Uterus (tissue), 4 donors: Measurements from ENCODE around the gene TCF4. TPM values are rescaled to one million over a fixed set of nuclear protein-coding genes. Genes with fewer than 3 reads are reported as not detected.

Experiments
- DNase-seq, 2 donors: peaks; one replicate each; pipeline ENCODE4 v3.0.0-alpha.2; 2019 to 2020
- H3K27ac ChIP-seq, 2 donors: fragments of 200-600 bp; sonication (generic); 1 replicate in 1 of 2; 2 replicates in 1 of 2; pipeline ENCODE4 v1.5.1; 2016 to 2018
- H3K27me3 ChIP-seq, 2 donors: fragments of 200-600 bp; sonication (generic); one replicate each; pipeline ENCODE4 v1.5.1; 2018 to 2019; ENCODE audit warnings: control low read depth in 1 of 2
- H3K36me3 ChIP-seq, 2 donors: fragments of 200-600 bp; sonication (generic); one replicate each; pipeline ENCODE4 v1.5.1; 2019; ENCODE audit warnings: control low read depth in 1 of 2
- H3K4me1 ChIP-seq, 2 donors: fragments of 200-600 bp; sonication (generic); one replicate each; pipeline ENCODE4 v1.5.1; 2018 to 2019; ENCODE audit warnings: control low read depth in 1 of 2
- H3K4me3 ChIP-seq, 2 donors: fragments of 200-600 bp; sonication (generic); 1 replicate in 1 of 2; 2 replicates in 1 of 2; pipeline ENCODE4 v1.5.1; 2018 to 2019; ENCODE audit warnings: mild to moderate bottlenecking in 1 of 2
- H3K9me3 ChIP-seq, 2 donors: fragments of 200-600 bp; sonication (generic); one replicate each; pipeline ENCODE4 v1.5.1; 2019; ENCODE audit warnings: control low read depth in 1 of 2
- POLR2A ChIP-seq, 2 donors: fragments of 450-650 bp; IDR thresholded peaks; one replicate each; pipeline ENCODE4 v1.6.1; 2016; ENCODE audit warnings: antibody characterized with exemption in 2 of 2, mild to moderate bottlenecking in 1 of 2, moderate library complexity in 1 of 2
- intact Hi-C: fragments of 100-400 bp; cut with DNase I; formaldehyde crosslinking; loops from one replicate; pipeline ENCODE4 v1.15.1; 2023; ENCODE audit warnings: low total_unique reads
- total RNA-seq, 4 donors: library from RNA; depleted of rRNA in 3 of 4; stranded (reverse); fragments of >200 nt in 3 of 4; gene quantifications; one replicate each; pipeline versions ENCODE4 v1.1.0 to v1.2.4, GENCODE V29; 2014 to 2023
- TF ChIP-seq, protein P1 (sequence below), 4 experiments: fragments of 200-600 bp in 2 of 4; fragments of 450-650 bp in 2 of 4; sonication (generic) in 2 of 4; IDR thresholded peaks; one replicate each; pipeline ENCODE4 v1.5.1; 2016 to 2019; ENCODE audit warnings: antibody characterized with exemption in 4 of 4, mild to moderate bottlenecking in 2 of 4, moderate library complexity in 1 of 4
- donor health status: DM: yes; HTN: yes; CAD: no.

The TCF4 gene
- total RNA-seq, 4 donors from 2014 or later = 123 to 514 (median 163) TPM

DNA sequence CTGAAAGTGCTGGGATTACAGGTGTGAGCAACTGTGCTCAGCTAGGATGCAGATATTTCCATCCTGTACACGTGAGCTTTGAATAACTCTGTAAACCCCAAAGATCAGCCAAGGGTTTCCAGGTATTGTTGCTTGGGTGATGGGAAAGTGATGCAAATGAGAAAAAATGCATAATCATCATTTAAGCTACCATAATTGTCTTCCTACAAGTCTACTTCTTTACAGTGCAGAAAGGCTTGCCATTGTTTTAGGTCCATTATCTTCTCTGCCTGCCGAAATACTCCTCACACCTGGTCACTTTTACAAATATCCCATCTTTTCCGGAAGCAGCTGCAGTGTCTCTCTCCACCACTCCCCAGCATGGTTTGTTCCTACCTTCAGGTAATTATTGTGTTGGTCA lies 368.9 kb downstream of the TCF4 start:
- H3K27me3 ChIP-seq = no peaks in the 10 kb centered on the region
- intact Hi-C loops = no loop called here

DNA sequence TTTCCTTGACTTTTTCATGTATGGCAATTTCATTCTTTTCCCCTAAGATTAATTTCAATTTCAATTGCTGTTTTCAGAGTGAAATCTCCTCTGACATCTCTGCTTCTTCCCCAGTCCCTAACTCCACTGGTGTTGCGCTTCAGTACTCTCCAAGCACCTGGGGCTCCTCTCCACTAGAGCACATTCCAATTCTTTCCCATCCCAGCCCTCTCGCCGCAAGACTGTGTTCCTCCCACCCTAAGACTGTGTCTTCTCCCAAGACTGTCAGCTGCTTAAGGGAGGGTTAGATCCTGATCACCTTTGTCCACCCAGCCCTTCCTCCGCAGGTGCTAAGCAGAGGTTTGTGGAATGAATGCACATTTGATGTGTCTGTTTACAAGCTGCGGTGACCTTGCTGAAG lies 373.0 kb downstream of the TCF4 start:
- no peak for DNase-seq
- intact Hi-C loops = no loop called here
- no peak overlapping the region for H3K4me3 ChIP-seq
- no peak overlapping the region for H3K27ac ChIP-seq
- no peaks in the 10 kb centered on the region for H3K4me1 ChIP-seq
- H3K27me3 ChIP-seq = no peaks in the 10 kb centered on the region
- TF ChIP-seq POLR2A (IDR thresholded peaks at IDR 0.05) = no peak
- TF ChIP-seq, protein P1, sequence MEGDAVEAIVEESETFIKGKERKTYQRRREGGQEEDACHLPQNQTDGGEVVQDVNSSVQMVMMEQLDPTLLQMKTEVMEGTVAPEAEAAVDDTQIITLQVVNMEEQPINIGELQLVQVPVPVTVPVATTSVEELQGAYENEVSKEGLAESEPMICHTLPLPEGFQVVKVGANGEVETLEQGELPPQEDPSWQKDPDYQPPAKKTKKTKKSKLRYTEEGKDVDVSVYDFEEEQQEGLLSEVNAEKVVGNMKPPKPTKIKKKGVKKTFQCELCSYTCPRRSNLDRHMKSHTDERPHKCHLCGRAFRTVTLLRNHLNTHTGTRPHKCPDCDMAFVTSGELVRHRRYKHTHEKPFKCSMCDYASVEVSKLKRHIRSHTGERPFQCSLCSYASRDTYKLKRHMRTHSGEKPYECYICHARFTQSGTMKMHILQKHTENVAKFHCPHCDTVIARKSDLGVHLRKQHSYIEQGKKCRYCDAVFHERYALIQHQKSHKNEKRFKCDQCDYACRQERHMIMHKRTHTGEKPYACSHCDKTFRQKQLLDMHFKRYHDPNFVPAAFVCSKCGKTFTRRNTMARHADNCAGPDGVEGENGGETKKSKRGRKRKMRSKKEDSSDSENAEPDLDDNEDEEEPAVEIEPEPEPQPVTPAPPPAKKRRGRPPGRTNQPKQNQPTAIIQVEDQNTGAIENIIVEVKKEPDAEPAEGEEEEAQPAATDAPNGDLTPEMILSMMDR (IDR thresholded peaks at IDR 0.05) = no peak
- H3K9me3 ChIP-seq = no peaks in the 10 kb centered on the region
- no peaks in the 10 kb centered on the region for H3K36me3 ChIP-seq

More for the DNA sequence above, 368.9 kb downstream of the TCF4 start:
- H3K27ac ChIP-seq = no peak overlapping the region
- no peak overlapping the region for H3K4me3 ChIP-seq
- H3K4me1 ChIP-seq = no peaks in the 10 kb centered on the region
- DNase-seq = no peak
- H3K9me3 ChIP-seq = no peaks in the 10 kb centered on the region
- TF ChIP-seq, protein P1 (IDR thresholded peaks at IDR 0.05) = no peak
- TF ChIP-seq POLR2A (IDR thresholded peaks at IDR 0.05) = no peak
- H3K36me3 ChIP-seq = no peaks in the 10 kb centered on the region

DNA sequence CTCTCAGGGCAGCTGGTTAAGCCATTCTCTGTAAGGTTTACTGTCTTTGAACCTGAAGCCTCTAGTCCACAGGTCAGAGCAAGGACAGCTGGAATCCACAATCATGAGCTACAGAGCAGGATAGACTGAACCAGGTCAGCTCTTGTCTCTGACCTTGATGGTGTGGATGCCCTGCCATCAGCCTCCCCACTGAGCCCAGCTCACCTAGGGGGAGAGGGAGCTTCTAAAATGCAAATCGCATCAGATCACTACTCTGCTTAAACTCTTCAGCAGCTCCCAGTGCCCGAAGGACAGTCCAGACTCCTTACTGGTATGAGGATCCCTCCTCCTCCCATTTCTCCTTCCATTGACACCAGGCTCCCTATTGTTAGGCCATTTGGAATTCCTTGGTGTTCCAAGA lies 373.5 kb downstream of the TCF4 start:
- no peak overlapping the region for H3K4me3 ChIP-seq
- DNase-seq = no peak
- no peak overlapping the region for H3K27ac ChIP-seq
- intact Hi-C loops = no loop called here
- no peaks in the 10 kb centered on the region for H3K9me3 ChIP-seq
- H3K27me3 ChIP-seq = no peaks in the 10 kb centered on the region
- H3K4me1 ChIP-seq = no peaks in the 10 kb centered on the region
- no peaks in the 10 kb centered on the region for H3K36me3 ChIP-seq
- no peak for TF ChIP-seq POLR2A (IDR thresholded peaks at IDR 0.05)
- TF ChIP-seq, protein P1 (IDR thresholded peaks at IDR 0.05) = no peak

DNA sequence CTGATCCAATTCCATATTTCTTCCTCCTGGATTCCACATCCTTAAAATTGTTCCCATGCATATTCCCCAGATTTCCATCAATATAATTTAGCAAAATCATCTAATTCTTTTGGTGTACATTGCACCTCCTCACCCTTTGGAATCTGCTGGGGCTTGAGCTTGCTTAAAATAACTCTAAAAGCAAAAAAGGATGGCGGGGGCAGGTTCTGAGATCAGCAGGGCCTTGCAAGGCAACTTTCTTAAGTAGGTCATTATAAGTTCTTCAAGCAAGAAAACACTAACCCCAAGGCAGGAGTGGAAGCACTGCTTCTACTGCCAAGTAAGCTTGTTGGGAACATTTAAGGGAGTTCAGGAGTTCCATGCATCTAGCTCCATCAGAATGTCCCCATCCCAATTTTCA lies 374.4 kb downstream of the TCF4 start:
- no peaks in the 10 kb centered on the region for H3K36me3 ChIP-seq
- no peak overlapping the region for H3K4me3 ChIP-seq
- no peaks in the 10 kb centered on the region for H3K9me3 ChIP-seq
- H3K4me1 ChIP-seq = no peaks in the 10 kb centered on the region
- intact Hi-C loops = no loop called here
- H3K27me3 ChIP-seq = no peaks in the 10 kb centered on the region
- TF ChIP-seq, protein P1 (IDR thresholded peaks at IDR 0.05) = no peak
- TF ChIP-seq POLR2A (IDR thresholded peaks at IDR 0.05) = no peak
- no peak overlapping the region for H3K27ac ChIP-seq
- no peak for DNase-seq

DNA sequence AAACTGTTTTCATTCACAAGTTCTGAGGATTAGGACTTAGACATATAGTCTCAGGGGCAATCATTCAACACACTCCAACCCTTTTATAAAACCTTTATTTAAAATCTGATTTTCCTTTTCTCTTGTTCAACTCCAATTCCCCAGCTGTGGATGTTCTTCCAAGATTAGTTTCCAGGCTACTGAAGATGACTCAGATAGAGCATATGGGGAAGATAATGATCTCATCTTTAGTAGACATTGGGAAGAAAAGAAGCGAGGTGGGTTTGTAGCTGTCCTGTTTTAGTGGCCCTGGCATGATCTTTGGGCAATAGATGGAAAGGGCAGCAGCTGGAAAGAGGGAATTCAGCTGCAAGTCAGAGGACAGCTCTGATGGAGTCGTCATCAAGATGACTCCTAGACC lies 381.1 kb downstream of the TCF4 start:
- Histone ChIP-seq H3K4me3 (no peak overlapping the region), H3K36me3 (no peaks in the 10 kb centered on the region), H3K27me3 (no peaks in the 10 kb centered on the region), H3K9me3 (no peaks in the 10 kb centered on the region), H3K4me1 (no peaks in the 10 kb centered on the region), H3K27ac (no peak overlapping the region)
- no peak for DNase-seq
- TF ChIP-seq, protein P1 (IDR thresholded peaks at IDR 0.05) = no peak
- no peak for TF ChIP-seq POLR2A (IDR thresholded peaks at IDR 0.05)
- intact Hi-C loops = no loop called here
